Neuronal stem cell (in vitro differentiated cells): ENCODE measurements around the gene SHISAL1.

Experiments used
- DNase-seq: peaks from one replicate; pipeline ENCODE4 v3.0.0-alpha.2; 2013; ENCODE audit warnings: low spot score
- H2AFZ ChIP-seq: one replicate; pipeline ENCODE4 v1.6.1; 2013; ENCODE audit warnings: mild to moderate bottlenecking, low read length, inconsistent platforms
- H2AK5ac ChIP-seq: 2 replicates; pipeline ENCODE4 v1.6.1; 2013; ENCODE audit warnings: low read depth, mild to moderate bottlenecking, inconsistent platforms, low read length, moderate library complexity, mixed read lengths
- H2BK120ac ChIP-seq: 2 replicates; pipeline ENCODE4 v1.6.1; 2013; ENCODE audit warnings: low read depth, mild to moderate bottlenecking, inconsistent platforms, low read length, moderate library complexity, mixed read lengths
- H2BK12ac ChIP-seq: one replicate; pipeline ENCODE4 v1.6.1; 2013; ENCODE audit warnings: low read length, inconsistent platforms
- H2BK15ac ChIP-seq: 2 replicates; pipeline ENCODE4 v1.6.1; 2013; ENCODE audit warnings: mild to moderate bottlenecking, low read length, inconsistent platforms, mixed read lengths
- H2BK5ac ChIP-seq: one replicate; pipeline ENCODE4 v1.6.1; 2013; ENCODE audit warnings: inconsistent platforms, mild to moderate bottlenecking, low read length, moderate library complexity
- H3K14ac ChIP-seq: one replicate; pipeline ENCODE4 v1.6.1; 2013; ENCODE audit warnings: low read length, inconsistent platforms
- H3K18ac ChIP-seq: 2 replicates; pipeline ENCODE4 v1.6.1; 2013; ENCODE audit warnings: low read length, inconsistent platforms
- H3K23ac ChIP-seq: 2 replicates; pipeline ENCODE4 v1.6.1; 2013; ENCODE audit warnings: low read depth, mild to moderate bottlenecking, mixed read lengths, low read length, inconsistent platforms; ENCODE audit not compliant: poor library complexity
- H3K27ac ChIP-seq: replicated peaks from 3 replicates; pipeline ENCODE4 v1.5.1; 2013; ENCODE audit warnings: low read length, inconsistent platforms
- H3K27me3 ChIP-seq, 3 experiments: 2 replicates each; pipeline ENCODE4 v1.6.1; 2013; ENCODE audit warnings: low read length in 3 of 3, mild to moderate bottlenecking in 2 of 3, inconsistent platforms in 1 of 3, low read depth in 1 of 3, mixed read lengths in 1 of 3, moderate library complexity in 1 of 3; ENCODE audit not compliant: control insufficient read depth in 3 of 3, insufficient read depth in 3 of 3
- H3K36me3 ChIP-seq, 2 donors: replicated peaks in 1 of 2; 2 replicates each; pipeline ENCODE4 v1.6.1; 2013; ENCODE audit warnings: low read length in 2 of 2; ENCODE audit not compliant: control insufficient read depth in 2 of 2, insufficient read depth in 2 of 2
- H3K4ac ChIP-seq: 2 replicates; pipeline ENCODE4 v1.6.1; 2013; ENCODE audit warnings: inconsistent platforms, mild to moderate bottlenecking, low read length, moderate library complexity
- H3K4me1 ChIP-seq, 2 donors: 1 replicate in 1 of 2; 2 replicates in 1 of 2; pipeline ENCODE4 v1.6.1; 2013; ENCODE audit warnings: low read length in 2 of 2, low read depth in 1 of 2; ENCODE audit not compliant: control insufficient read depth in 2 of 2, insufficient read depth in 1 of 2
- H3K4me2 ChIP-seq: one replicate; pipeline ENCODE4 v1.6.1; 2013; ENCODE audit warnings: mild to moderate bottlenecking, low read length, inconsistent platforms; ENCODE audit not compliant: insufficient read depth, poor library complexity, severe bottlenecking
- H3K4me3 ChIP-seq, 2 donors: 2 replicates each; pipeline ENCODE4 v1.5.1; 2013; ENCODE audit warnings: low read length in 2 of 2, mild to moderate bottlenecking in 2 of 2, inconsistent platforms in 1 of 2, moderate library complexity in 1 of 2
- H3K79me1 ChIP-seq: one replicate; pipeline ENCODE4 v1.6.1; 2013; ENCODE audit warnings: low read depth, mild to moderate bottlenecking, inconsistent platforms, low read length, moderate library complexity
- H3K9ac ChIP-seq: one replicate; pipeline ENCODE4 v1.6.1; 2013; ENCODE audit warnings: mild to moderate bottlenecking, low read depth, low read length, inconsistent platforms; ENCODE audit not compliant: poor library complexity
- H3K9me3 ChIP-seq, 2 donors: replicated peaks in 1 of 2; 2 replicates each; pipeline versions ENCODE3 to v1.6.1; 2013; ENCODE audit warnings: low read length in 2 of 2, mild to moderate bottlenecking in 2 of 2, inconsistent platforms in 1 of 2, low read depth in 1 of 2, mixed read lengths in 1 of 2, moderate library complexity in 1 of 2; ENCODE audit not compliant: control insufficient read depth in 2 of 2, insufficient read depth in 1 of 2
- H4K8ac ChIP-seq: one replicate; pipeline ENCODE4 v1.6.1; 2013; ENCODE audit warnings: low read depth, mild to moderate bottlenecking, inconsistent platforms, low read length, moderate library complexity
- H4K91ac ChIP-seq: one replicate; pipeline ENCODE4 v1.6.1; 2013; ENCODE audit warnings: low read length, low read depth, mild to moderate bottlenecking, inconsistent platforms; ENCODE audit not compliant: poor library complexity
- WGBS, 2 donors: extraction: QIAGEN DNeasy Blood & Tissue Kit; methylation state at CpG; one replicate each; pipeline ENCODE4 v1.1.7; 2013; ENCODE audit warnings: missing lambda C conversion rate in 2 of 2, mixed read lengths in 1 of 2; ENCODE audit not compliant: insufficient read length in 2 of 2, insufficient replicate concordance in 1 of 2; ENCODE audit errors: extremely low coverage in 2 of 2; 5-methylcytosine and 5-hydroxymethylcytosine counted together

Gene SHISAL1

DNA sequence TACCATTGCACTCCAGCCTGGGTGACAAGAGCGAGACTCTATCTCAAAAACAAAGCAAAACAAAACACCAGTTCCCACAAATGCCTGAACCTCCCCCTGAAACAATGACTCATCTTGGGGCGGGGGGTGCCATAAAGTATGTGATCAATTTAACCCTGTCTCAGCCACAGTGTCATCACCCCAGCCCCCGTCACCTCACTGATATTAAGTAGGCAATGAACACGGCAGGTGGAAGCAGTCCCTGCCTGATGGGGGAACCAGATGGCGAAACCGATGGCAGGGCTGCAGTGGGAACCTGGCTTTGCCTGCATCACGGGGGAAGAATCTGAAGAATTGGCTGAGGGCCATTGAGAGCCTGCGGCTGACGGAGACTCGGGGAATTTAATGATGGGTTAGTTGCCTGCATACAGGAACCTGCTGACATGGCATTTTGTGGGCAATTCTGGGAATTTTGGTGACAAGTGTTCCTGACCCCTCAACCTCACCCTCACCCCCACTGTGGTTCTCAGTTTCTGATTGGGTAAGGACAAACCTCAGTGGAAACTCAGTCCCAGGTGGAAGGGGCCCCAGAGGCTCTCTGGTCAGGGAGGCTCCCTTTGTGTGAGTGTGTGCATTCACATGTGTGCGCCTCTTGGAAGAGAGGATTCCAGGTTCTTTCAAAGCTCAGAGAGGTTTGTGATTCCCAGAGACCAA, 39.1 kb upstream of the SHISAL1 start:
- Histone ChIP-seq H3K4me3 (no peak overlapping the region), H3K4me1 (peaks cover 20 to 21% of the 10 kb centered on the region in 2 donors), H3K27me3 (peaks cover 0 to 10% (median 0%) of the 10 kb centered on the region in 3 experiments), H3K27ac (peak overlapping the region; percentile 31), H3K14ac (no peak overlapping the region), H4K8ac (no peak overlapping the region), H3K4ac (peak overlapping the region; percentile 71), H3K23ac (no peak overlapping the region), H2BK12ac (no peak overlapping the region), H2BK5ac (no peak overlapping the region), H3K9ac (no peak overlapping the region), H2AK5ac (peak overlapping the region; percentile 85), H2BK120ac (no peak overlapping the region), H2AFZ (peak overlapping the region; percentile 46), H3K79me1 (no peaks in the 10 kb centered on the region), H2BK15ac (peak overlapping the region; percentile 16), H3K18ac (peak overlapping the region; percentile 87), H3K36me3 (no peaks in the 10 kb centered on the region), H4K91ac (no peak overlapping the region), H3K4me2 (no peak overlapping the region), H3K9me3 (peaks cover 0 to 2% of the 10 kb centered on the region in 2 donors)
- no peak for DNase-seq
- no CpG with 5 or more reads among the region's 11 CpGs for WGBS, 2 donors

DNA sequence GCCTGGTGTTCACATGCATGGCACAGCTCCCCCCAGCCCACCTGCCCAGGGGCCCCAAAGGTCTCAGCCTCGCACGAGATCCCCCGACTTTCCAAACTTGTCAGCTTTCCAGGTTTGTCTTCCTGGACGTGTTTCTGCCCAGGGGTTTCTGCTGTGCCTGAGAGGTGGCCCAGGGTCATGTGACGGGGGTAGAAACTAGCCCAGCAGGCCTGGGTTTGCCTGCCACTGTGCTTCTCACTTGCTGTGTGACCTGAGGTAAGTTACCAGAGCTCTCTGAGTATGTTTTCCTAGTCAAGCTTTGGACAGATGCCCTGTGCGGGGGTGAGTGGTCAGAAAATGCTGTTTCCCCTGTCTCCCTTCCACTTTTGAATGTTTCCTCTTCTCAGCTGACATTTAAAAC, 38.3 kb upstream of the SHISAL1 start:
- DNase-seq: no peak
- Histone ChIP-seq H3K27me3 (peaks cover 0 to 11% (median 0%) of the 10 kb centered on the region in 3 experiments), H3K4ac (no peak overlapping the region), H4K91ac (no peak overlapping the region), H3K9ac (no peak overlapping the region), H3K4me1 (peaks cover 20 to 21% of the 10 kb centered on the region in 2 donors), H3K4me3 (no peak overlapping the region), H2BK5ac (peak overlapping the region; percentile 3), H3K36me3 (no peaks in the 10 kb centered on the region), H3K23ac (no peak overlapping the region), H3K18ac (peak overlapping the region; percentile 76), H4K8ac (no peak overlapping the region), H3K14ac (no peak overlapping the region), H2BK15ac (peak overlapping the region; percentile 10), H3K27ac (no peak overlapping the region), H3K9me3 (peaks cover 0 to 2% of the 10 kb centered on the region in 2 donors), H3K4me2 (no peak overlapping the region), H2AFZ (no peak overlapping the region), H2BK120ac (peak overlapping the region; percentile 79), H2BK12ac (peak overlapping the region; percentile 78), H2AK5ac (peak overlapping the region; percentile 91), H3K79me1 (no peaks in the 10 kb centered on the region)
- WGBS, 2 donors: no CpG with 5 or more reads among the region's 6 CpGs

DNA sequence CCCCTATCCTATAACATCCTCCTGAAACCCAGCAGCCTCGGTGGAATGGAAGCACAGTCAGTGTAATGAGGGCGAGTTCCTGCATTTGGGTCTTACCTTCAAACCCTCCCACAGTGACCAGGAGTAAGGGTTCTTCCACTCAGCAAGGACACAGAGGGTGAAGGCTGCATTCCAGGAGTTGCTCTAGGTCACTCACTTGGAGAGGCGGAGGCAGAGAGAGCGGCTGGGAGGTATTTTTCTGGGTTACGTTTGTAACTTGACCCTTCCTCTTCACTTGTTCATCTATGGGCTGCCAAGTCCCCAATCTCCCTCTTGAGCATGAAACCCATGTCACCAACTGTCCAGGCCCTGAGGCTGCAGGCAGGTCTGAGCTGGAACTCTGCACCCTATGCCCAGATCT, 36.8 kb upstream of the SHISAL1 start:
- Histone ChIP-seq H2BK120ac (no peak overlapping the region), H3K14ac (no peak overlapping the region), H3K4me3 (no peak overlapping the region), H2BK15ac (peak overlapping the region; percentile 56), H3K23ac (no peak overlapping the region), H3K27ac (no peak overlapping the region), H3K27me3 (peaks cover 0 to 15% (median 0%) of the 10 kb centered on the region in 3 experiments), H2AK5ac (peak overlapping the region; percentile 43), H4K91ac (no peak overlapping the region), H2AFZ (no peak overlapping the region), H3K79me1 (no peaks in the 10 kb centered on the region), H4K8ac (no peak overlapping the region), H3K18ac (peak overlapping the region; percentile 6), H3K9me3 (peaks cover 0 to 2% of the 10 kb centered on the region in 2 donors), H2BK5ac (no peak overlapping the region), H3K4ac (no peak overlapping the region), H3K9ac (no peak overlapping the region), H3K36me3 (no peaks in the 10 kb centered on the region), H3K4me2 (no peak overlapping the region), H3K4me1 (peaks cover 20 to 21% of the 10 kb centered on the region in 2 donors), H2BK12ac (peak overlapping the region; percentile 85)
- no CpG with 5 or more reads among the region's 5 CpGs for WGBS, 2 donors
- DNase-seq: no peak

DNA sequence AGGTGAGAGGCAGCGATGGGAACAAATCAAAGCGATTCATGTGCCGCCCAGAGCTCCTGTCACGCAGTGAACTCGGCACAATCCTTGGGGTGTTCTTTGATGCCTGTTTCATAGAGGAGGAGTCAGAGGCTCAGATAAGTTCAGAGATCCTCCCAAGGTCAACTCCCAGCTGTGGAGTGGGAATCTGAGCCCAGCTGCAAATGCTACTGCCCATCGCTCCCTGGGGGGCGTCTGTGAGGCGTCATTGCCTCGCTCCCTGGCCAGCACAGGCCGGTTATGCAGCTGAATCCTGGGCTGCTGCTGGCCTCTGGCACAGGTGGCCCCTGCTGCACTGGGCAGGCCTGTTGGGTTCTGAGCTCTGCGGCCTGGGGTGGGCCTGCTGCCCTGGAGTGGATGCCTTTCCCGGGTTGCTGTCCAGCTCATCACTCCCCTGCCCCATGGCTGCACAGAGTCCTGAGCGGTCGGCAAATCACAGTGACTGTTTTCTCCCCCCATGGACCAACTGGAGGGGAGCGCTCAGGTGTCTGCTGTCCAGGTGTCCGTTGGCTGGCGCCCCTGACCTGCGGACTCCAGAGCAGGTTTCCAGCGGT, 36.3 kb upstream of the SHISAL1 start:
- DNase-seq: no peak
- Histone ChIP-seq H4K8ac (no peak overlapping the region), H3K14ac (no peak overlapping the region), H3K4me1 (peaks cover 20 to 21% of the 10 kb centered on the region in 2 donors), H4K91ac (no peak overlapping the region), H3K4ac (no peak overlapping the region), H3K9me3 (peaks cover 0 to 2% of the 10 kb centered on the region in 2 donors), H3K4me2 (no peak overlapping the region), H2AK5ac (no peak overlapping the region), H2BK12ac (no peak overlapping the region), H2AFZ (no peak overlapping the region), H2BK120ac (no peak overlapping the region), H3K18ac (peak overlapping the region; percentile 20), H3K36me3 (no peaks in the 10 kb centered on the region), H3K9ac (no peak overlapping the region), H2BK15ac (no peak overlapping the region), H3K79me1 (no peaks in the 10 kb centered on the region), H2BK5ac (no peak overlapping the region), H3K23ac (no peak overlapping the region), H3K27me3 (peaks cover 0 to 17% (median 0%) of the 10 kb centered on the region in 3 experiments), H3K27ac (no peak overlapping the region), H3K4me3 (no peak overlapping the region)
- WGBS, 2 donors: no CpG with 5 or more reads among the region's 19 CpGs
